IMR-90 (cell line): ENCODE results near the gene KLHDC9. TPM values are rescaled to one million over a fixed set of nuclear protein-coding genes. Genes with fewer than 3 reads are reported as not detected.

Experiments
- ATAC-seq: fragments of 200-7000 bp; cut with Tn5 transposase; 2 replicates; pipeline ENCODE4 v1.9.1; 2020; ENCODE audit warnings: low read depth, mild to moderate bottlenecking, moderate library complexity
- BruUV-seq: library from RNA; stranded (reverse); fragments of 400-500 nt; replicated peaks from 2 replicates; lab custom pipeline; 2021; lab: Mats Ljungman, UMichigan
- CTCF ChIA-PET: fragments of 300-600 bp; formaldehyde crosslinking; extraction: SDS; loops from one replicate; lab custom pipeline; 2021; ENCODE audit warnings: antibody characterized with exemption; lab: Yijun Ruan, JAX
- POLR2A ChIA-PET: fragments of 300-600 bp; sonication (Branson Sonifier 250); formaldehyde crosslinking; loops from one replicate; lab custom pipeline; 2022; ENCODE audit warnings: antibody characterized with exemption; ENCODE audit not compliant: unreplicated experiment; lab: Charles Lee
- DNase-seq: peaks from one replicate; pipeline ENCODE4 v3.0.0; 2013
- H2AFZ ChIP-seq: replicated peaks from 2 replicates; pipeline ENCODE3; 2013; ENCODE audit warnings: low read length, mild to moderate bottlenecking; ENCODE audit not compliant: poor library complexity
- H2AK5ac ChIP-seq: 2 replicates; pipeline ENCODE4 v1.6.1; 2013; ENCODE audit warnings: low read depth, low read length, inconsistent platforms
- H2AK9ac ChIP-seq: replicated peaks from 2 replicates; pipeline ENCODE3; 2013; ENCODE audit warnings: mild to moderate bottlenecking, low read depth, low read length, moderate library complexity; ENCODE audit not compliant: poor library complexity
- H2BK120ac ChIP-seq: 2 replicates; pipeline ENCODE4 v1.6.1; 2013; ENCODE audit warnings: low read depth, low read length, inconsistent platforms
- H2BK15ac ChIP-seq: 3 replicates; pipeline ENCODE4 v1.6.1; 2013; ENCODE audit warnings: low read depth, low read length, inconsistent platforms
- H2BK20ac ChIP-seq: 2 replicates; pipeline ENCODE4 v1.6.1; 2013; ENCODE audit warnings: low read depth, mild to moderate bottlenecking, inconsistent platforms, low read length, moderate library complexity
- H2BK5ac ChIP-seq: 2 replicates; pipeline ENCODE4 v1.6.1; 2013; ENCODE audit warnings: mild to moderate bottlenecking, low read depth, low read length, inconsistent platforms; ENCODE audit not compliant: poor library complexity, severe bottlenecking
- H3K14ac ChIP-seq: replicated peaks from 2 replicates; pipeline ENCODE4 v1.6.1; 2013; ENCODE audit warnings: low read depth, low read length, inconsistent platforms
- H3K18ac ChIP-seq: 2 replicates; pipeline ENCODE4 v1.6.1; 2013; ENCODE audit warnings: low read depth, low read length, control low read depth
- H3K23ac ChIP-seq: 2 replicates; pipeline ENCODE4 v1.6.1; 2013; ENCODE audit warnings: low read depth, low read length, inconsistent platforms
- H3K27ac ChIP-seq: 2 replicates; pipeline ENCODE4 v1.5.1; 2013; ENCODE audit warnings: mild to moderate bottlenecking, control low read depth, low read length; ENCODE audit not compliant: insufficient read depth
- H3K27me3 ChIP-seq: 2 replicates; pipeline ENCODE4 v1.6.1; 2013; ENCODE audit warnings: low read length; ENCODE audit not compliant: control insufficient read depth, insufficient read depth
- H3K36me3 ChIP-seq: 2 replicates; pipeline ENCODE4 v1.6.1; 2013; ENCODE audit warnings: low read length, mixed read lengths; ENCODE audit not compliant: control insufficient read depth, insufficient read depth
- H3K4ac ChIP-seq: 2 replicates; pipeline ENCODE4 v1.6.1; 2013; ENCODE audit warnings: low read depth, low read length, inconsistent platforms
- H3K4me1 ChIP-seq: 2 replicates; pipeline ENCODE4 v1.6.1; 2013; ENCODE audit warnings: low read length, mixed read lengths; ENCODE audit not compliant: control insufficient read depth, insufficient read depth
- H3K4me2 ChIP-seq: 2 replicates; pipeline ENCODE4 v1.6.1; 2013; ENCODE audit warnings: low read depth, mild to moderate bottlenecking, control low read depth, low read length, moderate library complexity
- H3K4me3 ChIP-seq: 2 replicates; pipeline ENCODE4 v1.5.1; 2013; ENCODE audit warnings: low read depth, mild to moderate bottlenecking, control low read depth, low read length, moderate library complexity; ENCODE audit not compliant: insufficient read depth
- H3K56ac ChIP-seq: 2 replicates; pipeline ENCODE4 v1.6.1; 2013; ENCODE audit warnings: low read length, inconsistent platforms; ENCODE audit not compliant: insufficient read depth; ENCODE audit errors: extremely low read depth
- H3K79me1 ChIP-seq, 2 experiments: 2 replicates each; pipeline ENCODE4 v1.6.1; 2013; ENCODE audit warnings: low read length in 2 of 2, inconsistent platforms in 1 of 2, low read depth in 1 of 2
- H3K9ac ChIP-seq: 2 replicates; pipeline ENCODE4 v1.6.1; 2013; ENCODE audit warnings: low read depth, low read length, control low read depth
- H3K9me1 ChIP-seq: 2 replicates; pipeline ENCODE4 v1.6.1; 2013; ENCODE audit warnings: low read length, inconsistent platforms; ENCODE audit not compliant: insufficient read depth
- H3K9me3 ChIP-seq: 2 replicates; pipeline ENCODE4 v1.6.1; 2013; ENCODE audit warnings: low read length; ENCODE audit not compliant: control insufficient read depth, insufficient read depth
- H4K20me1 ChIP-seq: 2 replicates; pipeline ENCODE4 v1.6.1; 2013; ENCODE audit warnings: low read length, inconsistent platforms; ENCODE audit not compliant: insufficient read depth
- H4K5ac ChIP-seq: 2 replicates; pipeline ENCODE4 v1.6.1; 2013; ENCODE audit warnings: mild to moderate bottlenecking, low read depth, low read length, control low read depth
- H4K8ac ChIP-seq, 2 experiments: 2 replicates each; pipeline ENCODE4 v1.6.1; 2013; ENCODE audit warnings: low read depth in 2 of 2, low read length in 2 of 2, control low read depth in 1 of 2, inconsistent platforms in 1 of 2
- H4K91ac ChIP-seq: 2 replicates; pipeline ENCODE4 v1.6.1; 2013; ENCODE audit warnings: low read depth, low read length, inconsistent platforms; ENCODE audit not compliant: insufficient read depth
- CHD1 ChIP-seq: IDR thresholded peaks from 2 replicates; pipeline ENCODE4 v1.6.1; 2012; ENCODE audit warnings: low read depth, low read length, improper control_type of control experiment
- CTCF ChIP-seq: conservative IDR thresholded peaks from 2 replicates; pipeline ENCODE4 v1.5.1; 2012; ENCODE audit warnings: mild to moderate bottlenecking, low read depth, low read length, improper control_type of control experiment
- RAD21 ChIP-seq: IDR thresholded peaks from 2 replicates; pipeline ENCODE4 v1.6.1; 2012; ENCODE audit warnings: low read length, improper control_type of control experiment
- SMC3 ChIP-seq: fragments of 150-350 bp; IDR thresholded peaks from 2 replicates; pipeline ENCODE4 v1.6.1; 2016; ENCODE audit warnings: low read depth, mild to moderate bottlenecking, antibody characterized with exemption, low read length, moderate library complexity
- WGBS, 2 experiments: methylation state at CpG; one replicate each; pipeline versions ENCODE4 v1.1.5 to v1.1.7; 2013; ENCODE audit warnings: missing lambda C conversion rate in 2 of 2; ENCODE audit not compliant: insufficient read length in 1 of 2; ENCODE audit errors: extremely low coverage in 2 of 2; 5-methylcytosine and 5-hydroxymethylcytosine counted together
- dilution Hi-C: fragments of 300-500 bp; cut with HindIII; formaldehyde crosslinking; loops from one replicate; pipeline ENCODE4 v1.14.3; 2018; ENCODE audit warnings: low sequenced_read_pairs; ENCODE audit not compliant: unreplicated experiment
- in situ Hi-C: fragments of 300-500 bp; cut with MboI; formaldehyde crosslinking; loops from 3 replicates; pipeline ENCODE4 v1.14.3; 2019; ENCODE audit warnings: low sequenced_read_pairs, inconsistent platforms, mixed read lengths
- intact Hi-C: fragments of 100-400 bp; cut with micrococcal nuclease; formaldehyde crosslinking; loops from 2 replicates; pipeline ENCODE4 v1.10.0; 2022
- polyA plus RNA-seq, 3 experiments: library from polyadenylated mRNA; depleted of rRNA; stranded (reverse); fragments of >200 nt; gene quantifications; 2 replicates each; pipeline ENCODE4 v1.2.3, GENCODE V29; 2012; ENCODE audit warnings: low replicate concordance in 1 of 3
- total RNA-seq: library from RNA; depleted of rRNA; stranded (reverse); fragments of >200 nt; gene quantifications from 2 replicates; pipeline ENCODE4 v1.2.3, GENCODE V29; 2012

Gene KLHDC9
- total and polyA plus RNA-seq, 2 of the 4 experiments (the other 2 are of a cell fraction), result 0.18 to 0.70 TPM

- H3K14ac ChIP-seq, result no peak overlapping the region
- H3K9ac ChIP-seq, result no peak overlapping the region
- in situ Hi-C loops, result no loop called here
- H3K18ac ChIP-seq, result no peak overlapping the region
- no TSS peak for BruUV-seq
- no peaks in the 10 kb centered on the region for H3K4me1 ChIP-seq
- no peak overlapping the region for H3K4ac ChIP-seq
- no peak overlapping the region for H3K4me3 ChIP-seq
- WGBS, 2 experiments, result 94% methylated on average over 3 of the region's 9 CpGs; no CpG with 5 or more reads in 1 of the 2 experiments
- DNase-seq (no peak), ATAC-seq (peak; percentile 63; the same call in 1 of the 2 replicates)
- TF ChIP-seq RAD21 (peak; percentile 62), CTCF (peak; percentile 50), SMC3 (peak; percentile 67), CHD1 (no peak)
- no peak overlapping the region for H4K91ac ChIP-seq
- H3K23ac ChIP-seq, result no peak overlapping the region
- POLR2A ChIA-PET, result no interaction called here
- H4K8ac ChIP-seq, result no peak overlapping the region
- dilution Hi-C loops, result no loop called here
- no peak overlapping the region for H2AK5ac ChIP-seq
- H2BK5ac ChIP-seq, result no peak overlapping the region
- H3K27me3 ChIP-seq, result no peaks in the 10 kb centered on the region; the same call in 1 of the 2 replicates
- H2AK9ac ChIP-seq, result no peak overlapping the region
- no peaks in the 10 kb centered on the region; the same call in none of the 2 replicates for H4K20me1 ChIP-seq
- H3K79me1 ChIP-seq, result no peaks in the 10 kb centered on the region
- CTCF ChIA-PET, result interaction anchor here (0.6 to 1.8 kb wide), 3 partner anchors 26 to 52 kb away, joined by 3 to 7 read pairs (median 4); partner anchors contain the start of gene KLHDC9
- no peak overlapping the region for H4K5ac ChIP-seq
- no peaks in the 10 kb centered on the region for H3K9me1 ChIP-seq
- H3K27ac ChIP-seq, result no peak overlapping the region
- H2BK15ac ChIP-seq, result no peak overlapping the region
- H2BK20ac ChIP-seq, result no peak overlapping the region
- no peak overlapping the region for H3K56ac ChIP-seq
- no peak overlapping the region for H2BK120ac ChIP-seq
- intact Hi-C loops, result loop anchor here (2.0 kb wide), 1 partner anchor 25 kb away; no protein-coding TSS in a partner anchor
- H3K36me3 ChIP-seq, result no peaks in the 10 kb centered on the region
- peak overlapping the region; percentile 33 for H2AFZ ChIP-seq
- H3K4me2 ChIP-seq, result no peak overlapping the region
- H3K9me3 ChIP-seq, result no peaks in the 10 kb centered on the region
These were observed 26.2 kb upstream of the KLHDC9 start for GRCh38 chr1:161071886-161072371.
